ENCODE measurements around the gene UPP1. TPM values are rescaled to one million over a fixed set of nuclear protein-coding genes. Genes with fewer than 3 reads are reported as not detected.

The UPP1 gene
- total RNA-seq, 1 donor from 2014 or later = 21.1 TPM

GRCh38 chr7:48045195-48045765 lies 43.8 kb upstream of the UPP1 start:
- TF ChIP-seq, protein P1, sequence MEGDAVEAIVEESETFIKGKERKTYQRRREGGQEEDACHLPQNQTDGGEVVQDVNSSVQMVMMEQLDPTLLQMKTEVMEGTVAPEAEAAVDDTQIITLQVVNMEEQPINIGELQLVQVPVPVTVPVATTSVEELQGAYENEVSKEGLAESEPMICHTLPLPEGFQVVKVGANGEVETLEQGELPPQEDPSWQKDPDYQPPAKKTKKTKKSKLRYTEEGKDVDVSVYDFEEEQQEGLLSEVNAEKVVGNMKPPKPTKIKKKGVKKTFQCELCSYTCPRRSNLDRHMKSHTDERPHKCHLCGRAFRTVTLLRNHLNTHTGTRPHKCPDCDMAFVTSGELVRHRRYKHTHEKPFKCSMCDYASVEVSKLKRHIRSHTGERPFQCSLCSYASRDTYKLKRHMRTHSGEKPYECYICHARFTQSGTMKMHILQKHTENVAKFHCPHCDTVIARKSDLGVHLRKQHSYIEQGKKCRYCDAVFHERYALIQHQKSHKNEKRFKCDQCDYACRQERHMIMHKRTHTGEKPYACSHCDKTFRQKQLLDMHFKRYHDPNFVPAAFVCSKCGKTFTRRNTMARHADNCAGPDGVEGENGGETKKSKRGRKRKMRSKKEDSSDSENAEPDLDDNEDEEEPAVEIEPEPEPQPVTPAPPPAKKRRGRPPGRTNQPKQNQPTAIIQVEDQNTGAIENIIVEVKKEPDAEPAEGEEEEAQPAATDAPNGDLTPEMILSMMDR (IDR thresholded peaks at IDR 0.05) = no peak
- Histone ChIP-seq H3K4me3 (no peak overlapping the region), H3K4me1 (no peaks in the 10 kb centered on the region), H3K27ac (no peak overlapping the region), H3K36me3 (no peaks in the 10 kb centered on the region), H3K9me3 (no peaks in the 10 kb centered on the region), H3K27me3 (no peaks in the 10 kb centered on the region)
- no peak for DNase-seq (ENCODE audit: low spot score in 2 of 2)
- intact Hi-C loops (cut with DNase I) = no loop called here

DNA sequence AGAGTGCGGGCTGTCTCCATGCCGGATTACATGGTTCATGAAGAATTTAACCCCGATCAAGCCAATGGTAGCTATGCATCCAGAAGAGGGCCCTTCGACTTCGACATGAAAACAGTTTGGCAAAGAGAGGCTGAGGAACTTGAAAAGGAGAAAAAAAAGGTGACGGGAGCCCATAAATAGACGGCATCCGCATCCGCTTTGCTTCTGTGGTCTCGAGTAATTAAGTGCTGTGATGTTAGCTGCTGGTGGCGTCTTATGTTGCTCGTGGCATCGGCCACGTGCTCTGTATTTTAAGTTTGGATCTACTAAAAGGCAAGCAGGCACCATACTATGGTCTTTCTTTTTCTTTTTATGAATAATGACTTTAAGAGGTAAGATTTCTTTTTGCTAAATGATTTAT lies 42.6 kb upstream of the UPP1 start:
- Histone ChIP-seq H3K4me3 (no peak overlapping the region), H3K36me3 (no peaks in the 10 kb centered on the region), H3K27me3 (no peaks in the 10 kb centered on the region), H3K27ac (no peak overlapping the region), H3K9me3 (no peaks in the 10 kb centered on the region), H3K4me1 (no peaks in the 10 kb centered on the region)
- intact Hi-C loops (cut with DNase I) = no loop called here
- no peak for DNase-seq (ENCODE audit: low spot score in 2 of 2)
- TF ChIP-seq, protein P1 (IDR thresholded peaks at IDR 0.05) = no peak

DNA sequence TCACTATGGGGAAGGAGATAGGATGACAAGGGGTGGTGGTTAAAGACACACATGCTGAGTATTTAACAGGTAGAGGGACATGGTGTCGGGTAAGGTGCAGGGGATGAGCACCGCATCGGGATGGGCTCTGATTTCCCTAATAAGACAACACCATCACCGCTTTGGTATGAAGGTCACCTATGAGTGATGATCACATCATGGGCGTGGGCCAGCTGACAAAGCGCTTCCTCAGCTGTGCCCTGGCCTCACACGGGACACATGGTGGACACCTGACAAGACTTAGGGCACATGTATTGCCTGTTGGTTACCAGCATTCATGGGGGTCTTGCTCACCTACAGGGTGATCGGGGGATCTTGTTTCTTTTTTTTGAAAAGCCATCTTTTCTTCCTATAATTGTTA lies 41.0 kb upstream of the UPP1 start:
- Histone ChIP-seq H3K9me3 (no peaks in the 10 kb centered on the region), H3K27ac (no peak overlapping the region), H3K36me3 (no peaks in the 10 kb centered on the region), H3K4me1 (no peaks in the 10 kb centered on the region), H3K27me3 (no peaks in the 10 kb centered on the region), H3K4me3 (no peak overlapping the region)
- DNase-seq (ENCODE audit: low spot score in 2 of 2) = no peak
- TF ChIP-seq, protein P1 (IDR thresholded peaks at IDR 0.05) = no peak
- intact Hi-C loops (cut with DNase I) = no loop called here

DNA sequence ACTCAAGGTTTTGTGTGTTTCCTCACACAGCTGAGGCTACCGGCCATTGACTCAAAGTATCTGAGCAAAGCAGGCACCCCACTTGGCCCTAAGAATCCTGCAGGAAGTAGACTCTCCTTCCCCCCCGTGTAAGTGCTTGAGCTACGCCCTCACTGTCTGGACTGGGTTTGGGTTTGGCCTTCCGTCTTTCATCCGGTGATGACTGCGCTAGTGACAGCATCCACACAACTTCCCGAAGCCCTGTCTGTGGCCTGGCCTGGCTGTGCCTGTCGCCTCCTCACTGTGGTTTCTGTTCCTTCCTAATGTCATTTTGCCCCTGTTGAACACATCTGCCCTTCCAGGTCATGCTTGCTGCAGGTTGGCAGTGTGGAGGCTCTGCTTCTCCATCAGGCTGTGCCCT lies 39.2 kb upstream of the UPP1 start:
- intact Hi-C loops (cut with DNase I) = no loop called here
- Histone ChIP-seq H3K9me3 (no peaks in the 10 kb centered on the region), H3K27me3 (no peaks in the 10 kb centered on the region), H3K27ac (no peak overlapping the region), H3K4me1 (no peaks in the 10 kb centered on the region), H3K36me3 (no peaks in the 10 kb centered on the region), H3K4me3 (no peak overlapping the region)
- DNase-seq (ENCODE audit: low spot score in 2 of 2) = no peak
- TF ChIP-seq, protein P1 (IDR thresholded peaks at IDR 0.05) = no peak

DNA sequence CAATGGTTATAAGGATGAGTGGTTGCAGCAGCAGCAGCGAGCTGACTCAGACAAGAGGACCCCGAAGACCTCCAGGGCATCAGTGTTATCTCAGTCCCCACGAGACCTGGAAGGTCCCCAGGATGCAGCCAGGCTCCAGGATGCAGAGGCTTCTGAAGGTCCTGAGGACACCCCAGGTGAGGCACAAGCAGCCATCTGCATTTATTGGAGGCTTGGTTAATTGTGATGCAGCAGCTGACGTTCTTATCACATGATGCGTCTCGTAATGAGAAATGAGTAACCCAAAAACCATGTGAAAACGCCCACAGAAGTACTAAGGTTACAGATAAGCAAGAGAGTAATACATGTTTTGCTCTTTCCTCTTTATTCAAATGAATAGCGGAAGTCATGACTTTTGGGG lies 36.3 kb upstream of the UPP1 start:
- Histone ChIP-seq H3K27me3 (no peaks in the 10 kb centered on the region), H3K36me3 (no peaks in the 10 kb centered on the region), H3K4me1 (no peaks in the 10 kb centered on the region), H3K27ac (no peak overlapping the region), H3K4me3 (no peak overlapping the region), H3K9me3 (peaks cover 0 to 5% of the 10 kb centered on the region in 2 donors)
- intact Hi-C loops (cut with DNase I) = no loop called here
- no peak for DNase-seq (ENCODE audit: low spot score in 2 of 2)
- TF ChIP-seq, protein P1 (IDR thresholded peaks at IDR 0.05) = no peak

DNA sequence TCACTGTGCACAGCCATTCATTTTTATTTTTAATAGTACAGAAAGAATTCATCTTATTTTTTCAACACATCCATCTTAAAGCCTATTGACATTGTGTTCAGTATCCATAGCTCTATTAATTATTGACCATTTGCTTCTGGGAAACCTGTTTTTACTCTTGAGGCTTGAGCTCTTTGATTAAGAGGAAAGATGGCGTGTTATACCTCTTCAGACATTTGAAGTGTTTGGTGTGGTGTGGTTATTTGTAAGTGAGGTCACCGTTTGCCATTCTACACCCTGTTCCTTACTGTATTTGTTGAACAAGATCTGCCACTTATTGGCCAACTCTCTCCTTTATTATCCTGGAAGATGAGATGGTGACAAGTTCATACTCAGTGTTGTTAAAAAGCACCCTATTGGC lies 35.3 kb upstream of the UPP1 start:
- Histone ChIP-seq H3K27me3 (no peaks in the 10 kb centered on the region), H3K4me3 (no peak overlapping the region), H3K27ac (no peak overlapping the region), H3K9me3 (peaks cover 0 to 5% of the 10 kb centered on the region in 2 donors), H3K36me3 (no peaks in the 10 kb centered on the region), H3K4me1 (no peaks in the 10 kb centered on the region)
- DNase-seq (ENCODE audit: low spot score in 2 of 2) = no peak
- TF ChIP-seq, protein P1 (IDR thresholded peaks at IDR 0.05) = no peak
- intact Hi-C loops (cut with DNase I) = no loop called here

Measured in ascending aorta (tissue), 2 donors.